Keratinocyte (primary cell): ENCODE measurements around the gene SRD5A3. TPM values are rescaled to one million over a fixed set of nuclear protein-coding genes. Genes with fewer than 3 reads are reported as not detected.

Experiments used
- DNase-seq: peaks from one replicate; pipeline ENCODE4 v3.0.0-alpha.2; 2011; ENCODE audit warnings: low read depth, missing footprints, low spot score
- FAIRE-seq: peaks from 2 replicates; lab custom pipeline; 2011; peaks lifted over from hg19 to GRCh38; lab: Jason Lieb, UNC
- H2AFZ ChIP-seq: 2 replicates; pipeline ENCODE4 v1.6.0; 2012; ENCODE audit warnings: low read length, control low read depth, inconsistent platforms; ENCODE audit not compliant: control insufficient read depth
- H3K27ac ChIP-seq: 2 replicates; pipeline ENCODE4 v1.5.1; 2011; ENCODE audit warnings: low read length; ENCODE audit not compliant: control insufficient read depth, insufficient read depth
- H3K27me3 ChIP-seq: 3 replicates; pipeline ENCODE4 v1.6.0; 2011; ENCODE audit warnings: low read length; ENCODE audit not compliant: control insufficient read depth, insufficient read depth; ENCODE audit errors: extremely low read depth
- H3K36me3 ChIP-seq, 2 experiments: 2 replicates in 1 of 2; 3 replicates in 1 of 2; pipeline ENCODE4 v1.5.1; 2011; ENCODE audit warnings: low read length in 2 of 2, mild to moderate bottlenecking in 1 of 2; ENCODE audit not compliant: control insufficient read depth in 2 of 2, insufficient read depth in 2 of 2; ENCODE audit errors: extremely low read depth in 1 of 2
- H3K4me1 ChIP-seq: 3 replicates; pipeline ENCODE4 v1.5.1; 2011; ENCODE audit warnings: low read length; ENCODE audit not compliant: control insufficient read depth, insufficient read depth; ENCODE audit errors: extremely low read depth
- H3K4me2 ChIP-seq: 3 replicates; pipeline ENCODE4 v1.6.0; 2011; ENCODE audit warnings: low read depth, low read length; ENCODE audit not compliant: control insufficient read depth, insufficient read depth; ENCODE audit errors: extremely low read depth
- H3K4me3 ChIP-seq, 3 experiments: fragments of 200-600 bp in 1 of 3; sonication (generic) in 1 of 3; 2 replicates in 2 of 3; 3 replicates in 1 of 3; pipeline ENCODE4 v1.5.1; 2011 to 2016; ENCODE audit warnings: low read length in 3 of 3, mild to moderate bottlenecking in 3 of 3, control low read depth in 2 of 3, inconsistent platforms in 1 of 3, low read depth in 1 of 3, mixed read lengths in 1 of 3, mixed run types in 1 of 3, moderate library complexity in 1 of 3; ENCODE audit not compliant: control insufficient read depth in 2 of 3, insufficient read depth in 2 of 3; ENCODE audit errors: extremely low read depth in 1 of 3
- H3K79me2 ChIP-seq: 2 replicates; pipeline ENCODE4 v1.6.0; 2012; ENCODE audit warnings: low read length; ENCODE audit not compliant: control insufficient read depth, insufficient read depth
- H3K9ac ChIP-seq: 3 replicates; pipeline ENCODE4 v1.6.0; 2011; ENCODE audit warnings: low read length; ENCODE audit not compliant: control insufficient read depth, insufficient read depth; ENCODE audit errors: extremely low read depth
- H3K9me1 ChIP-seq: 3 replicates; pipeline ENCODE4 v1.6.0; 2011; ENCODE audit warnings: low read length; ENCODE audit not compliant: control insufficient read depth, insufficient read depth; ENCODE audit errors: extremely low read depth
- H3K9me3 ChIP-seq: 2 replicates; pipeline ENCODE4 v1.5.1; 2012; ENCODE audit warnings: low read depth, low read length; ENCODE audit not compliant: control insufficient read depth
- H4K20me1 ChIP-seq: 3 replicates; pipeline ENCODE4 v1.6.0; 2011; ENCODE audit warnings: low read length; ENCODE audit not compliant: control insufficient read depth, insufficient read depth; ENCODE audit errors: extremely low read depth
- CTCF ChIP-seq, 3 experiments: IDR thresholded peaks in 1 of 3; conservative IDR thresholded peaks in 1 of 3; optimal IDR thresholded peaks in 1 of 3; 2 replicates in 2 of 3; 3 replicates in 1 of 3; pipeline versions ENCODE3 to v1.5.1; 2011; ENCODE audit warnings: low read length in 3 of 3, mild to moderate bottlenecking in 3 of 3, moderate library complexity in 2 of 3, control low read depth in 1 of 3, inconsistent platforms in 1 of 3; ENCODE audit not compliant: insufficient read depth in 2 of 3; ENCODE audit errors: extremely low read depth in 1 of 3
- EZH2 ChIP-seq: IDR thresholded peaks from one replicate; pipeline ENCODE4 v1.6.1; 2012; ENCODE audit warnings: inconsistent platforms, mild to moderate bottlenecking, low read length, moderate library complexity
- dilution Hi-C: fragments of 300-500 bp; cut with MboI; formaldehyde crosslinking; loops from one replicate; pipeline ENCODE4 v1.7.0; 2020; ENCODE audit warnings: low sequenced_read_pairs; ENCODE audit not compliant: extremely low pct_ligation_motif_present
- polyA plus RNA-seq, 5 experiments: library from polyadenylated mRNA; depleted of rRNA in 3 of 5; stranded (reverse) in 3 of 5; stranded (forward) in 1 of 5; unstranded in 1 of 5; fragments of >200 nt; gene quantifications; 1 replicate in 1 of 5; 2 replicates in 3 of 5; 3 replicates in 1 of 5; pipeline versions ENCODE4 v1.2.1 to v1.2.3, GENCODE V29; 2011 to 2012; ENCODE audit warnings: missing spikeins in 2 of 5, low read depth in 1 of 5, low replicate concordance in 1 of 5

Gene SRD5A3
- polyA plus RNA-seq, 1 donor (not counting 4 experiments of a cell fraction or from before 2014, with no cell fraction given) = 15.6 TPM

- dilution Hi-C loops = no loop called here
- no peak overlapping the region for H3K9ac ChIP-seq
- no peak overlapping the region for H3K27ac ChIP-seq
- H3K9me3 ChIP-seq = no peaks in the 10 kb centered on the region
- TF ChIP-seq CTCF (optimal IDR thresholded peaks at IDR 0.05 in 1 of 3, IDR thresholded peaks at IDR 0.05 in 1 of 3, conservative IDR thresholded peaks at IDR 0.05 in 1 of 3; ENCODE audit: extremely low read depth in 1 of 3, insufficient read depth in 2 of 3, low read length in 3 of 3) (no peak), EZH2 (no peak)
- H4K20me1 ChIP-seq = peaks cover 22% of the 10 kb centered on the region
- H3K9me1 ChIP-seq = no peaks in the 10 kb centered on the region
- peaks cover 20 to 23% of the 10 kb centered on the region in 2 experiments for H3K36me3 ChIP-seq
- no peaks in the 10 kb centered on the region for H3K4me1 ChIP-seq
- no peak for FAIRE-seq
- H2AFZ ChIP-seq = no peak overlapping the region
- DNase-seq = no peak
- peaks cover 92% of the 10 kb centered on the region for H3K79me2 ChIP-seq
- H3K27me3 ChIP-seq = no peaks in the 10 kb centered on the region
- no peak overlapping the region for H3K4me2 ChIP-seq
- no peak overlapping the region for H3K4me3 ChIP-seq
Observed at GRCh38 chr4:55407119-55407518, 61.1 kb downstream of the SRD5A3 start.

- no peak for FAIRE-seq
- peaks cover 91% of the 10 kb centered on the region for H3K79me2 ChIP-seq
- H4K20me1 ChIP-seq = peaks cover 22% of the 10 kb centered on the region
- H3K9me1 ChIP-seq = no peaks in the 10 kb centered on the region
- no peaks in the 10 kb centered on the region for H3K9me3 ChIP-seq
- no peak overlapping the region for H2AFZ ChIP-seq
- TF ChIP-seq EZH2 (no peak), CTCF (optimal IDR thresholded peaks at IDR 0.05 in 1 of 3, IDR thresholded peaks at IDR 0.05 in 1 of 3, conservative IDR thresholded peaks at IDR 0.05 in 1 of 3; ENCODE audit: extremely low read depth in 1 of 3, insufficient read depth in 2 of 3, low read length in 3 of 3) (no peak)
- dilution Hi-C loops = no loop called here
- H3K9ac ChIP-seq = no peak overlapping the region
- no peak overlapping the region for H3K27ac ChIP-seq
- H3K4me2 ChIP-seq = no peak overlapping the region
- no peaks in the 10 kb centered on the region for H3K4me1 ChIP-seq
- H3K27me3 ChIP-seq = no peaks in the 10 kb centered on the region
- H3K36me3 ChIP-seq = peaks cover 20 to 23% of the 10 kb centered on the region in 2 experiments
- DNase-seq = no peak
- H3K4me3 ChIP-seq = no peak overlapping the region
Observed at GRCh38 chr4:55407764-55408163, 61.7 kb downstream of the SRD5A3 start.
